GM23338 (cell line): ENCODE results near the gene VCL. TPM values are rescaled to one million over a fixed set of nuclear protein-coding genes. Genes with fewer than 3 reads are reported as not detected.
A peak's percentile ranks its signal among the peaks of the same experiment; 100 is the strongest.

Source experiments
- ATAC-seq: fragments of 200-7000 bp; cut with Tn5 transposase; 3 replicates; pipeline ENCODE4 v1.9.1; 2020
- DNase-seq: peaks from one replicate; pipeline ENCODE4 v3.0.0-alpha.2; 2015; ENCODE audit warnings: low spot score
- H2AFZ ChIP-seq: fragments of 200-600 bp; sonication (generic); 2 replicates; pipeline ENCODE4 v1.8.0; 2016; ENCODE audit warnings: antibody characterized with exemption, mild to moderate bottlenecking, moderate library complexity
- H3F3A ChIP-seq: fragments of 200-600 bp; sonication (generic); replicated peaks from 2 replicates; pipeline ENCODE4 v1.8.0; 2017; ENCODE audit warnings: antibody characterized with exemption, mixed run types, low read depth
- H3K27ac ChIP-seq: fragments of 200-600 bp; sonication (generic); 2 replicates; pipeline ENCODE4 v1.6.1; 2016; ENCODE audit warnings: low read depth
- H3K27me3 ChIP-seq: fragments of 200-600 bp; sonication (generic); 2 replicates; pipeline ENCODE4 v1.8.0; 2016; ENCODE audit warnings: mild to moderate bottlenecking, mixed run types, moderate library complexity; ENCODE audit not compliant: insufficient read depth
- H3K36me3 ChIP-seq: fragments of 200-600 bp; sonication (generic); 2 replicates; pipeline ENCODE4 v1.8.0; 2016; ENCODE audit warnings: mild to moderate bottlenecking; ENCODE audit not compliant: insufficient read depth
- H3K4me1 ChIP-seq: fragments of 200-600 bp; sonication (generic); 2 replicates; pipeline ENCODE4 v1.8.0; 2016; ENCODE audit warnings: mild to moderate bottlenecking, moderate library complexity; ENCODE audit not compliant: insufficient read depth
- H3K4me2 ChIP-seq: fragments of 200-600 bp; sonication (generic); 2 replicates; pipeline ENCODE4 v1.7.1; 2017; ENCODE audit warnings: mixed run types
- H3K4me3 ChIP-seq: fragments of 200-600 bp; sonication (generic); 2 replicates; pipeline ENCODE4 v1.6.1; 2016; ENCODE audit warnings: mixed run types
- H3K79me2 ChIP-seq: fragments of 200-600 bp; sonication (generic); replicated peaks from 2 replicates; pipeline ENCODE4 v1.8.0; 2017; ENCODE audit warnings: mild to moderate bottlenecking; ENCODE audit not compliant: insufficient read depth
- H3K9me2 ChIP-seq: fragments of 200-600 bp; sonication (generic); 2 replicates; pipeline ENCODE4 v1.8.0; 2017; ENCODE audit not compliant: insufficient read depth
- H4K20me1 ChIP-seq: fragments of 200-600 bp; sonication (generic); replicated peaks from 2 replicates; pipeline ENCODE4 v1.8.0; 2017; ENCODE audit warnings: mild to moderate bottlenecking; ENCODE audit not compliant: insufficient read depth
- H3K27ac Mint-ChIP-seq: 2 replicates; pipeline ENCODE4 v1.8.0; 2020; ENCODE audit warnings: inconsistent platforms, mild to moderate bottlenecking, moderate library complexity, mixed read lengths
- H3K27me3 Mint-ChIP-seq: 3 replicates; pipeline ENCODE4 v1.8.0; 2022; ENCODE audit warnings: low read depth, mild to moderate bottlenecking, moderate library complexity, mixed read lengths, inconsistent platforms; ENCODE audit not compliant: insufficient read depth, poor library complexity
- H3K36me3 Mint-ChIP-seq: 3 replicates; pipeline ENCODE4 v1.8.0; 2021; ENCODE audit warnings: low read depth, mild to moderate bottlenecking, inconsistent platforms, moderate library complexity, mixed read lengths
- H3K4me1 Mint-ChIP-seq: 3 replicates; pipeline ENCODE4 v1.8.0; 2020; ENCODE audit warnings: mild to moderate bottlenecking, inconsistent platforms, mixed read lengths
- H3K4me3 Mint-ChIP-seq: 3 replicates; pipeline ENCODE4 v1.8.0; 2021; ENCODE audit warnings: moderate library complexity, mild to moderate bottlenecking, inconsistent platforms, mixed read lengths
- H3K9me3 Mint-ChIP-seq: 3 replicates; pipeline ENCODE4 v1.8.0; 2020; ENCODE audit warnings: moderate library complexity, mild to moderate bottlenecking, inconsistent platforms, mixed read lengths
- EZH2 ChIP-seq: fragments of 200-600 bp; sonication (generic); IDR thresholded peaks from one replicate; pipeline ENCODE4 v1.8.0; 2017; ENCODE audit warnings: antibody characterized with exemption, mild to moderate bottlenecking, low read depth; ENCODE audit not compliant: unreplicated experiment
- EZH2phosphoT487 ChIP-seq: fragments of 200-600 bp; sonication (generic); IDR thresholded peaks from one replicate; pipeline ENCODE4 v1.8.1; 2018; ENCODE audit warnings: antibody characterized with exemption; ENCODE audit not compliant: unreplicated experiment
- JUNB ChIP-seq: IDR thresholded peaks from one replicate; pipeline ENCODE4 v1.6.1; 2016; ENCODE audit warnings: antibody characterized with exemption; ENCODE audit not compliant: unreplicated experiment
- NANOG ChIP-seq: IDR thresholded peaks from 2 replicates; pipeline ENCODE4 v1.6.1; 2016; ENCODE audit warnings: antibody characterized with exemption, borderline replicate concordance
- POLR2AphosphoS5 ChIP-seq: IDR thresholded peaks from 2 replicates; pipeline ENCODE4 v1.6.1; 2016; ENCODE audit warnings: antibody characterized with exemption, low read depth
- STAT1 ChIP-seq: IDR thresholded peaks from one replicate; pipeline ENCODE4 v1.6.1; 2016; ENCODE audit warnings: antibody characterized with exemption; ENCODE audit not compliant: unreplicated experiment
- ZNF114 ChIP-seq: fragments of 250-450 bp; sonication (Bioruptor Pico); IDR thresholded peaks from 2 replicates; pipeline ENCODE4 v1.5.0; 2020; ENCODE audit warnings: mild to moderate bottlenecking, moderate library complexity
- ZNF331 ChIP-seq: fragments of 250-450 bp; sonication (Bioruptor Pico); IDR thresholded peaks from 2 replicates; pipeline ENCODE4 v1.5.0; 2020; ENCODE audit warnings: low read depth, mild to moderate bottlenecking, moderate library complexity
- polyA plus RNA-seq: library from polyadenylated mRNA; unstranded; fragments of >200 nt; fragmentation: Nextera tagmentation; extraction: Ambion mirVana; gene quantifications from 2 replicates; pipeline ENCODE4 v1.2.1, GENCODE V29; 2016
- total RNA-seq: library from RNA; depleted of rRNA; stranded (reverse); fragments of >200 nt; shearing (Covaris generic); gene quantifications from 2 replicates; pipeline ENCODE4 v1.2.3, GENCODE V29; 2014
- TF ChIP-seq, protein P1 (sequence below): IDR thresholded peaks from one replicate; pipeline ENCODE4 v1.6.1; 2018; ENCODE audit warnings: antibody characterized with exemption; ENCODE audit not compliant: unreplicated experiment
- TF ChIP-seq, protein P2 (sequence below), 2 experiments: fragments of 200-600 bp in 1 of 2; sonication (generic) in 1 of 2; conservative IDR thresholded peaks; 2 replicates each; pipeline versions ENCODE4 v1.5.1 to v1.6.1; 2016 to 2017; ENCODE audit warnings: antibody characterized with exemption in 2 of 2, low read depth in 2 of 2, mild to moderate bottlenecking in 2 of 2, moderate library complexity in 1 of 2

VCL gene
- total and polyA plus RNA-seq, 2 experiments from 2014 or later, result 60.7 to 254 TPM

DNA sequence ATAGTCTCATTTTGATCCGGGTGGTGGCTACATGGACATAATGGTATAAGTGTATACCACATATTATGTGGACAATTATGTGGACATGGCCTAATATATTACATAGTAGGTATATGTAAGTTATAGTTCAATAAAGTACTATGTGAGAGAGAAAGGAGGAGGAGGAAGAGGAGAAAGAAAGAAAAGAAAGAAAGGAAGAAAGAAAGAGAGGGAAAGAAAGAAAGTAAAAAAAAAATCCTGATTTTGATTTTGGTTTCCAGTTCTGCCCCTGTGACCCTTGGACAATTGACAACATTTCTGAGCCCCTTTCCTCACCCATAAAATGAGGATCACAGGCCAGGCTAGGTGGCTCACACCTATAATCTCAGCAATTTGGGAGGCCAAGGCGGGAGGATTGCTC lies 42.2 kb upstream of the VCL start (continued):
- TF ChIP-seq, protein P1, sequence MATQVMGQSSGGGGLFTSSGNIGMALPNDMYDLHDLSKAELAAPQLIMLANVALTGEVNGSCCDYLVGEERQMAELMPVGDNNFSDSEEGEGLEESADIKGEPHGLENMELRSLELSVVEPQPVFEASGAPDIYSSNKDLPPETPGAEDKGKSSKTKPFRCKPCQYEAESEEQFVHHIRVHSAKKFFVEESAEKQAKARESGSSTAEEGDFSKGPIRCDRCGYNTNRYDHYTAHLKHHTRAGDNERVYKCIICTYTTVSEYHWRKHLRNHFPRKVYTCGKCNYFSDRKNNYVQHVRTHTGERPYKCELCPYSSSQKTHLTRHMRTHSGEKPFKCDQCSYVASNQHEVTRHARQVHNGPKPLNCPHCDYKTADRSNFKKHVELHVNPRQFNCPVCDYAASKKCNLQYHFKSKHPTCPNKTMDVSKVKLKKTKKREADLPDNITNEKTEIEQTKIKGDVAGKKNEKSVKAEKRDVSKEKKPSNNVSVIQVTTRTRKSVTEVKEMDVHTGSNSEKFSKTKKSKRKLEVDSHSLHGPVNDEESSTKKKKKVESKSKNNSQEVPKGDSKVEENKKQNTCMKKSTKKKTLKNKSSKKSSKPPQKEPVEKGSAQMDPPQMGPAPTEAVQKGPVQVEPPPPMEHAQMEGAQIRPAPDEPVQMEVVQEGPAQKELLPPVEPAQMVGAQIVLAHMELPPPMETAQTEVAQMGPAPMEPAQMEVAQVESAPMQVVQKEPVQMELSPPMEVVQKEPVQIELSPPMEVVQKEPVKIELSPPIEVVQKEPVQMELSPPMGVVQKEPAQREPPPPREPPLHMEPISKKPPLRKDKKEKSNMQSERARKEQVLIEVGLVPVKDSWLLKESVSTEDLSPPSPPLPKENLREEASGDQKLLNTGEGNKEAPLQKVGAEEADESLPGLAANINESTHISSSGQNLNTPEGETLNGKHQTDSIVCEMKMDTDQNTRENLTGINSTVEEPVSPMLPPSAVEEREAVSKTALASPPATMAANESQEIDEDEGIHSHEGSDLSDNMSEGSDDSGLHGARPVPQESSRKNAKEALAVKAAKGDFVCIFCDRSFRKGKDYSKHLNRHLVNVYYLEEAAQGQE, result no peak
- no peak for TF ChIP-seq NANOG
- TF ChIP-seq JUNB, result no peak
- no peak for TF ChIP-seq STAT1
- no peak for TF ChIP-seq EZH2phosphoT487
- no peak for TF ChIP-seq ZNF331 (CRISPR knock-in tag)
- TF ChIP-seq, protein P2, sequence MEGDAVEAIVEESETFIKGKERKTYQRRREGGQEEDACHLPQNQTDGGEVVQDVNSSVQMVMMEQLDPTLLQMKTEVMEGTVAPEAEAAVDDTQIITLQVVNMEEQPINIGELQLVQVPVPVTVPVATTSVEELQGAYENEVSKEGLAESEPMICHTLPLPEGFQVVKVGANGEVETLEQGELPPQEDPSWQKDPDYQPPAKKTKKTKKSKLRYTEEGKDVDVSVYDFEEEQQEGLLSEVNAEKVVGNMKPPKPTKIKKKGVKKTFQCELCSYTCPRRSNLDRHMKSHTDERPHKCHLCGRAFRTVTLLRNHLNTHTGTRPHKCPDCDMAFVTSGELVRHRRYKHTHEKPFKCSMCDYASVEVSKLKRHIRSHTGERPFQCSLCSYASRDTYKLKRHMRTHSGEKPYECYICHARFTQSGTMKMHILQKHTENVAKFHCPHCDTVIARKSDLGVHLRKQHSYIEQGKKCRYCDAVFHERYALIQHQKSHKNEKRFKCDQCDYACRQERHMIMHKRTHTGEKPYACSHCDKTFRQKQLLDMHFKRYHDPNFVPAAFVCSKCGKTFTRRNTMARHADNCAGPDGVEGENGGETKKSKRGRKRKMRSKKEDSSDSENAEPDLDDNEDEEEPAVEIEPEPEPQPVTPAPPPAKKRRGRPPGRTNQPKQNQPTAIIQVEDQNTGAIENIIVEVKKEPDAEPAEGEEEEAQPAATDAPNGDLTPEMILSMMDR (conservative IDR thresholded peaks at IDR 0.05; ENCODE audit: low read depth in 2 of 2), result no peak
- no peak for TF ChIP-seq ZNF114 (CRISPR knock-in tag)
- TF ChIP-seq EZH2, result no peak

DNA sequence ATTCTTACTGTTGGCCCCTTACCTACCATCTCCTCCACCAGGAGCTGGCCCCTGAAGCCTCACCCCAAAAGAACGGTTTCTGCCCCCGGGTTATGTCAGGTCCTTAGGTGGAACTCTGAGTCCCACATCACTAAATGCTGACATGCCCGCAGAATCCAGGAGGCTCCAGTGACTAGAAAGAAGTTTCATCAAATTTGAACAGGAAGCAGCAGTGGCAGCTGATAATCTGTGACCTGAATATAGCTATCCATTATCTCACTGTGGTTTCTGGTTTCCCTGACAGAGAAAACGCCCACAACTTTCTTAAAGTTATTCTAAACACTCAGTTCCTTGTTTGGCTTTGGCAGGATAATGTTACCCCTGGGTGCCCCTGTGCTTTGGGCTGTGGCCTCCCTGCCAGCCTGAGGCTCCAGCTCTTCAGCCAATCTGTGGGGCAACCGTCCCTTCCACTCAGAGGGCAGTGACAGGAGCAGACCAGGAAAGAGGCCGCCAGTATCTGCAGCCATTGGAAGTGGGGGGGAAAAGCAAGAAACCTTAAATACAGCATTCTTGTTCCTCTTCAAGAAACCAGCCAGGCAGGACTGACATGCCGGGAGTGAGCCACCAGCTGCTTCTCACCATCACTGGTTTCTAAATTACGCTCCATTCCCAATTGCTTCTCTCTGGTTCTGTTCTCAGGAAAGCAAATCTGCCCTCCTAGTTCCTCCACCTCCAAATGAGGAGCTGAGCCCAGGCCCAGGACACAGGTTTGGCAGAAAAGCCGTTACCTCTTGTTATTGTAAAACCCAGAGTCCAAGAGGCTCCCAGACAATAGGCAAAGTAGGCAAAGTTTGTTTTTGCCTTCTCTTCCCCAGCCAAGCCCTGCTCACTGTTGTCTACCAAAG lies 41.2 kb upstream of the VCL start:
- no peak overlapping the region for H3K4me2 ChIP-seq
- H3F3A ChIP-seq, result no peaks in the 10 kb centered on the region; the same call in 1 of the 2 replicates
- H4K20me1 ChIP-seq, result no peaks in the 10 kb centered on the region
- H3K4me3 ChIP-seq, result no peak overlapping the region
- peak overlapping the region; percentile 90 for H2AFZ ChIP-seq
- no peaks in the 10 kb centered on the region for H3K9me2 ChIP-seq
- Mint-ChIP-seq H3K27ac (no peak overlapping the region; the same call in none of the 2 replicates), H3K27me3 (no peaks in the 10 kb centered on the region), H3K4me1 (peaks cover 14% of the 10 kb centered on the region), H3K36me3 (no peaks in the 10 kb centered on the region), H3K4me3 (no peak overlapping the region), H3K9me3 (no peaks in the 10 kb centered on the region)
- H3K27me3 ChIP-seq, result no peaks in the 10 kb centered on the region
- peak; percentile 24 for DNase-seq
- ATAC-seq, result peak; percentile 50
- H3K4me1 ChIP-seq, result peaks cover 10% of the 10 kb centered on the region
- H3K79me2 ChIP-seq, result no peaks in the 10 kb centered on the region
- no peaks in the 10 kb centered on the region for H3K36me3 ChIP-seq
- H3K27ac ChIP-seq, result peak overlapping the region; percentile 7; the same call in 1 of the 2 replicates
- no peak for TF ChIP-seq ZNF114 (CRISPR knock-in tag)
- no peak for TF ChIP-seq EZH2phosphoT487
- TF ChIP-seq POLR2AphosphoS5, result no peak
- TF ChIP-seq NANOG, result no peak
- TF ChIP-seq STAT1, result no peak
- TF ChIP-seq, protein P1, result no peak
- TF ChIP-seq, protein P2 (conservative IDR thresholded peaks at IDR 0.05; ENCODE audit: low read depth in 2 of 2), result no peak
